ENCODE data around the gene SPDYE6.

DNA sequence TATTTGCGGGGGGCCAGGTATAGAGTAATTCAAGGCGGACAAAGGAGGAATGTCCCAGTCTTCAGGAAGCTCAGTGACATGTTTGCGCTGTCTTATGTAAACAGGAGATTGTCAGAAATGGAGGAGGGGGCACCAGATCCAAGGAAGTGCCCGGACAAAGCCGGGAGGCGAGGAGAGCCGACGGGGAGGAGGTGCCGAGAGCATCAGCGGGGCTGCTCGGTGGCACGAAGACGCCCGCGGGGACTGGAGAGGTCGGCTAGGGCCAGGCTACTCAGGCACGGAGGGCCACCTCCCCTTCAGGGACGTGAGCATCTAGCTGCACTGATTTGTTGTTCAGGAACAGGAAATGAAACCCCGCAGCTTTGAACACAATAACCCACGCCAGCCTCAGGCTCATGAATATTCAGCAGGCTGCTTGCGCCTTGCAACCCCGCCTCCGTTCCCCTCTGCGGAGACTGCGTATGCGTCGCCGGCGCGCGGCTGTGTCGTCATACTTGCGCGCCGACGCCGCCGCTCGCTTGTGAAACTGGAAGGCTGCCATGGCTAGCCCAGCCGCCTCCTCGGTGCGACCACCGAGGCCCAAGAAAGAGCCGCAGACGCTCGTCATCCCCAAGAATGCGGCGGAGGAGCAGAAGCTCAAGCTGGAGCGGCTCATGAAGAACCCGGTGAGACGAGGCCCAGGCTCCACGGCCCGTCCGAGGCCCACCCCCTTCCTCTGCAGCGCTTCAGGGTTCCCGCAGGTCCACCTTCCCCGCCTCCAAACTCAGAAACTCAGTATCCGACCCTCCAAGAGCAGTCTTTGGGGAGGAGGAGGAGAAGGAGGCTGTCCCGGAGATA is 39.8 kb upstream of the SPDYE6 start, which contains the start of gene PRKRIP1:
- TF ChIP-seq POLR2A (IDR thresholded peaks at IDR 0.05; ENCODE audit: extremely low read depth, insufficient read length) = peak; percentile 68
- TF ChIP-seq CTCF (IDR thresholded peaks at IDR 0.05; ENCODE audit: low read depth, low read length) = no peak
